ENCODE measurements around the gene PNLIPRP2. TPM values are rescaled to one million over a fixed set of nuclear protein-coding genes. Genes with fewer than 3 reads are reported as not detected.

The PNLIPRP2 gene
- polyA plus RNA-seq, 1 donor (not counting 4 experiments of a cell fraction or from before 2014, with no cell fraction given), result not detected

GRCh38 chr10:116587878-116588591, 32.7 kb upstream of the PNLIPRP2 start:
- Histone ChIP-seq H3K9ac (ENCODE audit: control insufficient read depth, extremely low read depth, insufficient read depth, low read length) (no peak overlapping the region), H3K4me2 (ENCODE audit: control insufficient read depth, extremely low read depth, insufficient read depth, low read depth, low read length) (no peak overlapping the region), H2AFZ (ENCODE audit: control insufficient read depth, low read length) (no peak overlapping the region), H3K4me1 (ENCODE audit: control insufficient read depth, extremely low read depth, insufficient read depth, low read length) (no peaks in the 10 kb centered on the region), H3K9me3 (ENCODE audit: control insufficient read depth, low read depth, low read length) (no peaks in the 10 kb centered on the region), H3K36me3 (ENCODE audit: control insufficient read depth in 2 of 2, extremely low read depth in 1 of 2, insufficient read depth in 2 of 2, low read length in 2 of 2) (no peaks in the 10 kb centered on the region), H3K4me3 (ENCODE audit: control insufficient read depth in 2 of 3, extremely low read depth in 1 of 3, insufficient read depth in 2 of 3, low read depth in 1 of 3, low read length in 3 of 3) (no peak overlapping the region), H3K27ac (ENCODE audit: control insufficient read depth, insufficient read depth, low read length) (no peak overlapping the region), H3K79me2 (ENCODE audit: control insufficient read depth, insufficient read depth, low read length) (no peaks in the 10 kb centered on the region), H3K27me3 (ENCODE audit: control insufficient read depth, extremely low read depth, insufficient read depth, low read length) (no peaks in the 10 kb centered on the region), H4K20me1 (ENCODE audit: control insufficient read depth, extremely low read depth, insufficient read depth, low read length) (no peaks in the 10 kb centered on the region), H3K9me1 (ENCODE audit: control insufficient read depth, extremely low read depth, insufficient read depth, low read length) (no peaks in the 10 kb centered on the region)
- TF ChIP-seq EZH2 (IDR thresholded peaks at IDR 0.05; ENCODE audit: low read length) (no peak), CTCF (optimal IDR thresholded peaks at IDR 0.05 in 1 of 3, IDR thresholded peaks at IDR 0.05 in 1 of 3, conservative IDR thresholded peaks at IDR 0.05 in 1 of 3; ENCODE audit: extremely low read depth in 1 of 3, insufficient read depth in 2 of 3, low read length in 3 of 3) (no peak)
- no peak for FAIRE-seq
- no peak for DNase-seq (ENCODE audit: low read depth, low spot score)
- dilution Hi-C loops (cut with MboI; ENCODE audit: extremely low pct_ligation_motif_present, low sequenced_read_pairs), result no loop called here

- Histone ChIP-seq H3K27ac (ENCODE audit: control insufficient read depth, insufficient read depth, low read length) (no peak overlapping the region), H2AFZ (ENCODE audit: control insufficient read depth, low read length) (no peak overlapping the region), H3K9me1 (ENCODE audit: control insufficient read depth, extremely low read depth, insufficient read depth, low read length) (no peaks in the 10 kb centered on the region), H3K4me3 (ENCODE audit: control insufficient read depth in 2 of 3, extremely low read depth in 1 of 3, insufficient read depth in 2 of 3, low read depth in 1 of 3, low read length in 3 of 3) (no peak overlapping the region), H3K9me3 (ENCODE audit: control insufficient read depth, low read depth, low read length) (no peaks in the 10 kb centered on the region), H3K4me1 (ENCODE audit: control insufficient read depth, extremely low read depth, insufficient read depth, low read length) (no peaks in the 10 kb centered on the region), H3K9ac (ENCODE audit: control insufficient read depth, extremely low read depth, insufficient read depth, low read length) (no peak overlapping the region), H4K20me1 (ENCODE audit: control insufficient read depth, extremely low read depth, insufficient read depth, low read length) (no peaks in the 10 kb centered on the region), H3K36me3 (ENCODE audit: control insufficient read depth in 2 of 2, extremely low read depth in 1 of 2, insufficient read depth in 2 of 2, low read length in 2 of 2) (no peaks in the 10 kb centered on the region), H3K4me2 (ENCODE audit: control insufficient read depth, extremely low read depth, insufficient read depth, low read depth, low read length) (no peak overlapping the region), H3K27me3 (ENCODE audit: control insufficient read depth, extremely low read depth, insufficient read depth, low read length) (no peaks in the 10 kb centered on the region), H3K79me2 (ENCODE audit: control insufficient read depth, insufficient read depth, low read length) (no peaks in the 10 kb centered on the region)
- dilution Hi-C loops (cut with MboI; ENCODE audit: extremely low pct_ligation_motif_present, low sequenced_read_pairs), result no loop called here
- DNase-seq (ENCODE audit: low read depth, low spot score), result no peak
- TF ChIP-seq EZH2 (IDR thresholded peaks at IDR 0.05; ENCODE audit: low read length), result no peak
- TF ChIP-seq CTCF (optimal IDR thresholded peaks at IDR 0.05 in 1 of 3, IDR thresholded peaks at IDR 0.05 in 1 of 3, conservative IDR thresholded peaks at IDR 0.05 in 1 of 3; ENCODE audit: extremely low read depth in 1 of 3, insufficient read depth in 2 of 3, low read length in 3 of 3), result no peak
- no peak for FAIRE-seq
These were observed 31.8 kb upstream of the PNLIPRP2 start for GRCh38 chr10:116588995-116589394.
